Liver (tissue), 9 donors: Measurements from ENCODE around the gene ANKRD31. TPM values are rescaled to one million over a fixed set of nuclear protein-coding genes. Genes with fewer than 3 reads are reported as not detected.

Source experiments
- DNase-seq: peaks from one replicate; pipeline ENCODE4 v3.0.0-alpha.2; 2017; ENCODE audit warnings: low spot score
- H3K27ac ChIP-seq, 2 donors: one replicate each; pipeline ENCODE4 v1.7.0; 2013; ENCODE audit warnings: inconsistent platforms in 2 of 2, low read length in 2 of 2, control low read depth in 1 of 2, low read depth in 1 of 2, mild to moderate bottlenecking in 1 of 2
- H3K27me3 ChIP-seq, 4 donors: one replicate each; pipeline versions ENCODE4 v1.6.1 to v1.7.0; 2013; ENCODE audit warnings: low read length in 3 of 4, inconsistent platforms in 1 of 4, mild to moderate bottlenecking in 1 of 4, moderate library complexity in 1 of 4; ENCODE audit not compliant: control insufficient read depth in 4 of 4, insufficient read depth in 4 of 4
- H3K36me3 ChIP-seq, 4 donors: one replicate each; pipeline versions ENCODE4 v1.6.1 to v1.7.0; 2013; ENCODE audit warnings: low read length in 3 of 4, mild to moderate bottlenecking in 3 of 4, low read depth in 1 of 4, moderate library complexity in 1 of 4; ENCODE audit not compliant: control insufficient read depth in 4 of 4, insufficient read depth in 3 of 4
- H3K4me1 ChIP-seq, 4 donors: one replicate each; pipeline versions ENCODE4 v1.6.1 to v1.7.0; 2013; ENCODE audit warnings: low read length in 3 of 4, mild to moderate bottlenecking in 3 of 4, moderate library complexity in 1 of 4; ENCODE audit not compliant: control insufficient read depth in 4 of 4, insufficient read depth in 4 of 4
- H3K4me3 ChIP-seq, 3 donors: one replicate each; pipeline versions ENCODE4 v1.6.1 to v1.7.0; 2013; ENCODE audit warnings: low read length in 3 of 3, control low read depth in 1 of 3, low read depth in 1 of 3, mild to moderate bottlenecking in 1 of 3
- H3K9ac ChIP-seq, 2 donors: one replicate each; pipeline ENCODE4 v1.7.0; 2013; ENCODE audit warnings: low read length in 2 of 2, mild to moderate bottlenecking in 2 of 2, moderate library complexity in 2 of 2, control low read depth in 1 of 2, low read depth in 1 of 2
- H3K9me3 ChIP-seq, 4 donors: one replicate each; pipeline versions ENCODE4 v1.6.1 to v1.7.0; 2013; ENCODE audit warnings: low read length in 3 of 4; ENCODE audit not compliant: control insufficient read depth in 4 of 4
- ATF3 ChIP-seq: IDR thresholded peaks from 2 replicates; pipeline ENCODE4 v1.6.1; 2016; ENCODE audit warnings: antibody characterized with exemption
- CTCF ChIP-seq: fragments of 150-350 bp; IDR thresholded peaks from 2 replicates; pipeline ENCODE4 v1.5.1; 2017; ENCODE audit warnings: improper control_type of control experiment, low read depth, low read length; ENCODE audit not compliant: missing input control
- EGR1 ChIP-seq, 2 donors: IDR thresholded peaks; 2 replicates each; pipeline ENCODE4 v1.6.1; 2016 to 2018; ENCODE audit warnings: antibody characterized with exemption in 2 of 2, low read depth in 2 of 2
- FOXA1 ChIP-seq: IDR thresholded peaks from 2 replicates; pipeline ENCODE4 v1.6.1; 2016; ENCODE audit warnings: antibody characterized with exemption
- GABPA ChIP-seq, 2 donors: IDR thresholded peaks in 1 of 2; conservative IDR thresholded peaks in 1 of 2; 2 replicates each; pipeline ENCODE4 v1.6.1; 2016; ENCODE audit warnings: antibody characterized with exemption in 2 of 2, mild to moderate bottlenecking in 1 of 2, moderate library complexity in 1 of 2
- HNF4A ChIP-seq, 2 donors: conservative IDR thresholded peaks; 2 replicates each; pipeline ENCODE4 v1.6.1; 2016; ENCODE audit warnings: antibody characterized with exemption in 2 of 2, mild to moderate bottlenecking in 2 of 2
- HNF4G ChIP-seq: IDR thresholded peaks from 2 replicates; pipeline ENCODE4 v1.6.1; 2016; ENCODE audit warnings: antibody characterized with exemption
- NR2F2 ChIP-seq: IDR thresholded peaks from 2 replicates; pipeline ENCODE4 v1.6.1; 2016; ENCODE audit warnings: antibody characterized with exemption
- RXRA ChIP-seq, 2 donors: IDR thresholded peaks; 2 replicates each; pipeline ENCODE4 v1.6.1; 2017 to 2018; ENCODE audit warnings: antibody characterized with exemption in 2 of 2, mild to moderate bottlenecking in 1 of 2
- SP1 ChIP-seq: IDR thresholded peaks from 2 replicates; pipeline ENCODE4 v1.6.1; 2018; ENCODE audit warnings: antibody characterized with exemption, mild to moderate bottlenecking
- TAF1 ChIP-seq: conservative IDR thresholded peaks from 2 replicates; pipeline ENCODE4 v1.6.1; 2016; ENCODE audit warnings: antibody characterized with exemption, mild to moderate bottlenecking
- ZBTB33 ChIP-seq: IDR thresholded peaks from 2 replicates; pipeline ENCODE4 v1.6.1; 2016; ENCODE audit warnings: antibody characterized with exemption
- whole genome bisulfite sequencing: extraction: QIAGEN DNeasy Blood & Tissue Kit; methylation state at CpG from one replicate; pipeline ENCODE4 v1.1.7; 2013; 5-methylcytosine and 5-hydroxymethylcytosine counted together
- polyA plus RNA-seq, 2 donors: library from polyadenylated mRNA; stranded (reverse) in 1 of 2; unstranded in 1 of 2; fragments of 200-250 nt in 1 of 2; fragments of >200 nt in 1 of 2; fragmentation: Nextera tagmentation in 1 of 2; extraction: Ambion mirVana in 1 of 2; gene quantifications; one replicate each; pipeline versions ENCODE4 v1.2.1 to v1.2.3, GENCODE V29; 2013 to 2015
- total RNA-seq, 2 donors: library from RNA; depleted of rRNA; stranded (reverse); fragments of >200 nt; gene quantifications; one replicate each; pipeline ENCODE4 v1.2.3, GENCODE V29; 2014
- TF ChIP-seq, protein P1 (sequence below): IDR thresholded peaks from 2 replicates; pipeline ENCODE4 v1.6.1; 2016; ENCODE audit warnings: antibody characterized with exemption
- donor health status: healthy.
- donor health status: healthy.
- donor health status: healthy.
- donor health status: healthy.
- donor health status: healthy.

Gene ANKRD31
- total and polyA plus RNA-seq, 4 donors, result 0.03 to 0.08 (median 0.04) TPM

DNA sequence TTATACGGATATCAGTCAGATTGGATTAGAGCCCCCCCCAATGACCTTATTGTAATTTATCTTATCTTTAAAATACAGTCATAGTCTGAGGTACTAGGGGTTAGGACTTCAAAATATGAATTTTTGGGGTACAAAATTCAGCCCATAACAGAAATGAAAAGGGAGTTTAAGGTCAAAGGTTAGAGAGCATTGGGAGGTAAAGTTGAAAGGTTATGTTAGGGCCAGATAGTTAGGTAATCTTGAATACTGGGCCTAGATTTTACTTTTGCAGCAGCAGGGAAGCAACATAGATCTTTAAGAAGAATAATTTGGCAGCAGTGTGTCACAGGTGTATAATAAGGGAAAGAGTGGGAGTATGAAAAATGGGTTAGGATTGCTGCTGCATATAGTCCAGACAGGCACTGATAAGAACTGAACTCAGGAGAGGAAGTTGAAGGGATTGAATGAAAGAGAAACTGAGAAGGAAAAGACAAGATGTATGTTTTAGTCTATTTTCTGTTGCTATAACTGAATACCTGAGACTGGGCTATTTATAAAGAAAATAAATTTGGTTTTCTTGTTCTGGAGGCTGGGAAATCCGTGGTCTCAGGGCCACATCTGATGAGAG lies 173.7 kb downstream of the ANKRD31 start:
- no peak overlapping the region for H3K9ac ChIP-seq
- H3K9me3 ChIP-seq, result no peaks in the 10 kb centered on the region
- 88% methylated on average over 2 of the region's 2 CpGs for WGBS
- no peaks in the 10 kb centered on the region for H3K27me3 ChIP-seq
- no peak overlapping the region for H3K4me3 ChIP-seq
- H3K36me3 ChIP-seq, result no peaks in the 10 kb centered on the region
- TF ChIP-seq RXRA (IDR thresholded peaks at IDR 0.05) (peak; percentile 18 to 65), NR2F2 (peak; percentile 48), HNF4A (conservative IDR thresholded peaks at IDR 0.05) (no peak), GABPA (IDR thresholded peaks at IDR 0.05 in 1 of 2, conservative IDR thresholded peaks at IDR 0.05 in 1 of 2) (no peak), CTCF (no peak)
- no peaks in the 10 kb centered on the region for H3K4me1 ChIP-seq
- H3K27ac ChIP-seq, result no peak overlapping the region
- DNase-seq, result no peak

GRCh38 chr5:75059912-75060545 lies 176.6 kb downstream of the ANKRD31 start:
- H3K4me3 ChIP-seq, result no peak overlapping the region
- no peak overlapping the region for H3K27ac ChIP-seq
- DNase-seq, result no peak
- no peak overlapping the region for H3K9ac ChIP-seq
- 80% methylated on average over 4 of the region's 4 CpGs for whole genome bisulfite sequencing
- H3K27me3 ChIP-seq, result no peaks in the 10 kb centered on the region
- no peaks in the 10 kb centered on the region for H3K36me3 ChIP-seq
- TF ChIP-seq HNF4G, result no peak
- TF ChIP-seq SP1, result no peak
- TF ChIP-seq FOXA1, result no peak
- TF ChIP-seq NR2F2, result no peak
- TF ChIP-seq TAF1, result no peak
- no peak for TF ChIP-seq CTCF
- TF ChIP-seq ATF3, result no peak
- TF ChIP-seq, protein P1, sequence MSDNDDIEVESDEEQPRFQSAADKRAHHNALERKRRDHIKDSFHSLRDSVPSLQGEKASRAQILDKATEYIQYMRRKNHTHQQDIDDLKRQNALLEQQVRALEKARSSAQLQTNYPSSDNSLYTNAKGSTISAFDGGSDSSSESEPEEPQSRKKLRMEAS, result no peak
- TF ChIP-seq EGR1 (IDR thresholded peaks at IDR 0.05; ENCODE audit: low read depth in 2 of 2), result no peak
- TF ChIP-seq ZBTB33, result no peak
- no peak for TF ChIP-seq RXRA (IDR thresholded peaks at IDR 0.05)
- no peaks in the 10 kb centered on the region for H3K4me1 ChIP-seq
- no peaks in the 10 kb centered on the region for H3K9me3 ChIP-seq
